Loucy (cell line): ENCODE results near the gene GAGE1.
"Not testable (repeated sequence)": the region's sequence is repeated elsewhere in the genome, so short reads cannot be mapped to it uniquely, and the experiment has no call there.

Source experiments
- CTCF ChIP-seq: fragments of 200-600 bp; sonication (generic); conservative IDR thresholded peaks from 2 replicates; pipeline ENCODE4 v1.5.1; 2014; ENCODE audit warnings: mild to moderate bottlenecking, antibody characterized with exemption, low read length
- EZH2phosphoT487 ChIP-seq: fragments of 200-600 bp; IDR thresholded peaks from 2 replicates; pipeline ENCODE4 v1.6.1; 2018; ENCODE audit warnings: antibody characterized with exemption, mild to moderate bottlenecking, moderate library complexity, borderline replicate concordance

GRCh38 chrX:49550989-49551388, 47.8 kb upstream of the GAGE1 start, which contains the start of gene GAGE12E:
- not testable (repeated sequence) for TF ChIP-seq CTCF, EZH2phosphoT487
